HG03280 (cell line): ENCODE results near the gene PSRC1.
"Not testable (repeated sequence)": the region's sequence is repeated elsewhere in the genome, so short reads cannot be mapped to it uniquely, and the experiment has no call there.

Experiments used
- ATAC-seq: cut with Tn5 transposase; IDR thresholded peaks from one replicate; pipeline ENCODE4 v1.9.1; 2021; ENCODE audit warnings: mild to moderate bottlenecking, moderate library complexity; ENCODE audit not compliant: unreplicated experiment

Gene PSRC1

GRCh38 chr1:109282952-109283747, at the start of gene PSRC1:
PSRC1 (minus strand) TSS chr1:109283145.
- ATAC-seq, result peak; percentile 94

GRCh38 chr1:109331113-109331512, 48.2 kb upstream of the PSRC1 start:
- ATAC-seq, result no peak

GRCh38 chr1:109327285-109327684, 44.3 kb upstream of the PSRC1 start:
- ATAC-seq, result no peak

GRCh38 chr1:109322974-109323373, 40.0 kb upstream of the PSRC1 start:
- ATAC-seq, result no peak

- no peak for ATAC-seq
Observed at GRCh38 chr1:109319114-109319513, 36.2 kb upstream of the PSRC1 start.

GRCh38 chr1:109316506-109316905, 33.6 kb upstream of the PSRC1 start:
- no peak for ATAC-seq

- no peak for ATAC-seq
Observed at GRCh38 chr1:109315288-109315687, 32.3 kb upstream of the PSRC1 start.

GRCh38 chr1:109314795-109315194, 31.9 kb upstream of the PSRC1 start:
- ATAC-seq, result no peak

GRCh38 chr1:109312978-109313775, 30.2 kb upstream of the PSRC1 start:
- no peak for ATAC-seq

GRCh38 chr1:109312246-109312645, 29.3 kb upstream of the PSRC1 start:
- ATAC-seq, result no peak

- ATAC-seq, result no peak
Observed at GRCh38 chr1:109309347-109309746, 26.4 kb upstream of the PSRC1 start.

GRCh38 chr1:109307274-109308021, 24.5 kb upstream of the PSRC1 start:
- no peak for ATAC-seq

- ATAC-seq, result no peak
Observed at GRCh38 chr1:109306832-109307273, 23.9 kb upstream of the PSRC1 start, which contains the start of gene MYBPHL. MYBPHL (minus strand) TSS chr1:109307011; CDS start chr1:109306991, 20 bp downstream.

GRCh38 chr1:109305991-109306390, 23.0 kb upstream of the PSRC1 start:
- not testable (repeated sequence) for ATAC-seq

GRCh38 chr1:109304226-109304920, 21.4 kb upstream of the PSRC1 start:
- no peak for ATAC-seq

- no peak for ATAC-seq
Observed at GRCh38 chr1:109301874-109302273, 18.9 kb upstream of the PSRC1 start.

- no peak for ATAC-seq
Observed at GRCh38 chr1:109300650-109301151, 17.8 kb upstream of the PSRC1 start.

GRCh38 chr1:109299558-109300343, 16.8 kb upstream of the PSRC1 start:
- no peak for ATAC-seq
